Activated naive CD4-positive, alpha-beta T cell treated with anti-CD3 and anti-CD28 coated beads, Interleukin-2, amount 50 U/mL, for 24 hours (primary cell): ENCODE data around the gene JAK1.

Source experiments
- H3K27ac Mint-ChIP-seq: one replicate; pipeline ENCODE4 v1.8.0; 2021; ENCODE audit warnings: mild to moderate bottlenecking, mixed read lengths
- H3K27me3 Mint-ChIP-seq: one replicate; pipeline ENCODE4 v1.8.0; 2021; ENCODE audit warnings: mixed read lengths
- H3K36me3 Mint-ChIP-seq: one replicate; pipeline ENCODE4 v1.8.0; 2021; ENCODE audit warnings: mixed read lengths
- H3K4me1 Mint-ChIP-seq: one replicate; pipeline ENCODE4 v1.8.0; 2021; ENCODE audit warnings: mixed read lengths
- H3K4me3 Mint-ChIP-seq: one replicate; pipeline ENCODE4 v1.8.0; 2021; ENCODE audit warnings: mild to moderate bottlenecking, mixed read lengths
- H3K9me3 Mint-ChIP-seq: one replicate; pipeline ENCODE4 v1.8.0; 2021; ENCODE audit warnings: mixed read lengths

The JAK1 gene

DNA sequence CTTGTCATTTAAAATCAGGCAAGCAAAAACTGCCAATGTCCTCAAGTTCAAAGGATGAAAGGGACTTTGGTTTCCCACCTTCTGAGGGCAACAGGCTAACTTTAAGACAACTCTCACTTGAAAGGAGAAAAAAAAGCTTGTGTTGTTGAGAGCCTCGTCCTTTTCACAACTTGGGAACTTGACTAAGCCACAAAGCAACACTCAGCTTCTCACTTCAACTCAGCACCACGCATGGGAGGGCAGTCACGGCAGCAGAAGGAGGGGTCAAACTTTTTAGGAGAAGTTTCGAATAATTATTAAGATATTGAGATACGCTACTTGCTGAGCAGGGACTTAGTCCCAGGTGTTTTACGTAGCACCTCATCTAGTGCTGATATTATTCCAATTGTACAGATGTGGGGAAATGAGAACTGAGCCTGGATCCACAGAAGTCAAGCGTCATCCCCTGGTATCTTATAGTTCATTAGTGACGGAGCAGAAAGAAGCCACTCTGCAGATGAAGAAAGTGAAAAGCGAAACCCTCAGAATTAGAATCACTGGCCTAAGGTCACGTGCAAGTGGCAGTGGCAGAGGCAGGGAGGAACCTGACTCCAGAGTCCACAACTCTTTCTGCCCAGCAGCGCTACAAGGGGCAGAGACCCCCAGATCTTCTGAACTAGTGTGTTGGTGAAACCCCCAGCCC, 83.6 kb downstream of the JAK1 start:
- peaks cover 19% of the 10 kb centered on the region for H3K36me3 Mint-ChIP-seq
- H3K27ac Mint-ChIP-seq, result peak overlapping the region; percentile 65
- H3K4me3 Mint-ChIP-seq, result no peak overlapping the region
- no peaks in the 10 kb centered on the region for H3K9me3 Mint-ChIP-seq
- H3K27me3 Mint-ChIP-seq, result no peaks in the 10 kb centered on the region
- H3K4me1 Mint-ChIP-seq, result peaks cover 90% of the 10 kb centered on the region

DNA sequence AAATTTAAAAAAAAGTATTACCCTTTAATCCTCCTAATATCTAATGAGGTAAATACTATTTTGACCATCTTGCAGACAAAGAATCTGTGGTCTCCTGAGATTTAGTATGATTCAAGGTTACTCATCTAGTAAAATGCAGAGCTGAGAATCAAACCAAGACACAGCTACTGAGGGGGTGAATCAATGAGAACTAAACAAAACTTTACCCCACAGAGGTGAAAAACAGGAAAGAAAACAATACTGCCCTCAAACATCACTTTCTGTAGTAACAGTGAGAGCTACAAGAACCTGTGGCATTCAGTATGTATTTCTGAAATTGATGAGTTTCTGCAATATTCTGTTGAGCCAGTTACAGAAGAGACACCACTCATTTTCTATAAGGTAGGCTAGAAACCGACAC, 85.1 kb downstream of the JAK1 start:
- Mint-ChIP-seq H3K36me3 (peaks cover 19% of the 10 kb centered on the region), H3K4me1 (peaks cover 90% of the 10 kb centered on the region), H3K9me3 (no peaks in the 10 kb centered on the region), H3K4me3 (no peak overlapping the region), H3K27ac (no peak overlapping the region), H3K27me3 (no peaks in the 10 kb centered on the region)

DNA sequence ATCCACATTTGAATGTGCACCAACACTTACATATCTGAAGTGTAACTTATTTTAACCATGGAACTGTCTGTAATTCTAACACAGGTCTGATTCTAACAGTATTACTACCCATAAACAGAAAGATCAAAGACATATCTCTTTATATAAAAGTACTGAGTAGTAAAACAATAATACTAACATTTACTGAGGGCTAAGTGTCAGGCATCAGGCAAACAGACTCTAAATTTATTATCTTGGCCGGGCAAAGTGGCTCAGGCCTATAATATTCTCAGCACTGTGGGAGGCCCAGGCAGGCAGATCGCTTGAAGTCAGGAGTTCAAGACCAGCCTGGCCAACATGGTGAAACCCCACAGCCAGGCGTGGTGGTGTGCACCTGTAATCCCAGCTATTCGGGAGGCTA, 85.9 kb downstream of the JAK1 start:
- H3K36me3 Mint-ChIP-seq, result peaks cover 24% of the 10 kb centered on the region
- H3K4me3 Mint-ChIP-seq, result no peak overlapping the region
- no peaks in the 10 kb centered on the region for H3K9me3 Mint-ChIP-seq
- H3K27ac Mint-ChIP-seq, result peak overlapping the region; percentile 4
- H3K4me1 Mint-ChIP-seq, result peaks cover 91% of the 10 kb centered on the region
- H3K27me3 Mint-ChIP-seq, result no peaks in the 10 kb centered on the region

DNA sequence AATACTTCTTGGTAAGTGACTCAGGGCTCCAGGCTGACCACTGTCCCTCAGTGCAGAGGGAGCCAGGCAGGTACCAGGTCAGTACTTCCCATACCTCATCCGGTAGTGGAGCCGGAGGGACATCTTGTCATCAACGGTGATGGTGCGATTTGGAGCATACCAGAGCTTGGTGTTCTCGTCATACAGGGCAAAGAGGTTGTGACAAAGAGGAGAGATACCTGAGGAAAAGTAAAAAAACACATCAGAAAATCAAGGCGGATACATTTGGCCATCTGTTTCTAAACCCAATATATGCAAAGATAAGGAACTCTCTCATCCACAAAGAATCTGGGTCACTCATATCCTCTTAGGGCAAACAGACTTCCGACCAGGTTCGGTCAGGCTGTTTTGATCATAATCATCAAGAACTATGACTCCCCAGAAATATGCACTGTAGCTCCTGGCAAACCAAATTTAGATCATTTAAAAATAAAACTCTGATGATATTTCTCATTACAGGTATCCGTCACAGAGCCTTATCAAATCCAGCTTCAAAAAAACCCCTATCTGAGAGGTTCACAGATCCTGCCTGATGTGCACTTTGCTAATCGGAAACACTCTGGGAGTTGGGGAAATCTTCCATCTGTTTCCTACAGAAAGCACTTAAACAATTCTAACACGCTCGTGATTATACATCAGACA, 87.3 kb downstream of the JAK1 start:
- H3K9me3 Mint-ChIP-seq, result no peaks in the 10 kb centered on the region
- H3K36me3 Mint-ChIP-seq, result peaks cover 24% of the 10 kb centered on the region
- peak overlapping the region; percentile 59 for H3K27ac Mint-ChIP-seq
- H3K4me1 Mint-ChIP-seq, result peaks cover 89% of the 10 kb centered on the region
- H3K27me3 Mint-ChIP-seq, result no peaks in the 10 kb centered on the region
- no peak overlapping the region for H3K4me3 Mint-ChIP-seq

DNA sequence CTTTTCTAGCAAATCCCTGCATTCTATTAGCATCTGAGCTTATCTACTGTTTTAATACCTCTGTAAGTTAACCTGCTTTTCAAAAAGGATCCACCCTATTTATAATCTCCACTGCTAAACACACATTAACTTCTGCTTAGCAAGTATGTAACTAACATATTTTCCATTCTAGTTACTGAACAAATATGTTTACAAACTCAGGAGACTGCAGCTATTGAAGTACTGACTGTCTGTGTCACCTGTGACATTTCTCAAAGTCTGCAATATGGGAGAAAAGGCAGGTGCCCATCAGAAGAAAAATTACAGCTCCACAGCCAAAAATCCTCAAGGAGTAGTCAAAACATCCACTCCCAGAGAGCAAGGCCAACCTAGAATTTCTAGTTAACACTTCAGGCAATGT, 88.3 kb downstream of the JAK1 start:
- H3K36me3 Mint-ChIP-seq, result peaks cover 25% of the 10 kb centered on the region

DNA sequence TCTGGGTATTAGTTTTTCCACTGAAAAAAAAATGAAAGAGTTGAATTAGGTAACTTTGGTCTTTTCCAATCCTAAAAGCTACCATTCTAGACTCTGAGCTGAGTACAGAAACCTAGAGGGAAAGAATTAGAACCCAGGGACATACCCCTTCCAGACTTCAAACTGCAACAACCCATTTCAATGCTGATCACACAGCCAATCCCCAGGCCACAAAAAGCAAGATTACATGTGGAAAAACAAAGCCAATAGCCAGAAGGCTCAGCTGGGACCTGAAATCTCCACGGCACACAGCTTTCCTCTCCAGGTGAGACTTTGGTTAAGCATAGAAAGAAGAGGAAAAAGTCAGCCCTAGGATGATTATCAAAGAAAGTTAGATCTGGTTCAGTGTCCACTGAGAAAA, 88.8 kb downstream of the JAK1 start:
- Mint-ChIP-seq H3K27ac (peak overlapping the region; percentile 76), H3K4me1 (peaks cover 81% of the 10 kb centered on the region), H3K27me3 (no peaks in the 10 kb centered on the region), H3K4me3 (peak overlapping the region; percentile 55), H3K9me3 (no peaks in the 10 kb centered on the region), H3K36me3 (peaks cover 27% of the 10 kb centered on the region)

More for the DNA sequence above, 88.3 kb downstream of the JAK1 start:
- Mint-ChIP-seq H3K27me3 (no peaks in the 10 kb centered on the region), H3K4me3 (no peak overlapping the region), H3K4me1 (peaks cover 86% of the 10 kb centered on the region), H3K9me3 (no peaks in the 10 kb centered on the region), H3K27ac (peak overlapping the region; percentile 37)

DNA sequence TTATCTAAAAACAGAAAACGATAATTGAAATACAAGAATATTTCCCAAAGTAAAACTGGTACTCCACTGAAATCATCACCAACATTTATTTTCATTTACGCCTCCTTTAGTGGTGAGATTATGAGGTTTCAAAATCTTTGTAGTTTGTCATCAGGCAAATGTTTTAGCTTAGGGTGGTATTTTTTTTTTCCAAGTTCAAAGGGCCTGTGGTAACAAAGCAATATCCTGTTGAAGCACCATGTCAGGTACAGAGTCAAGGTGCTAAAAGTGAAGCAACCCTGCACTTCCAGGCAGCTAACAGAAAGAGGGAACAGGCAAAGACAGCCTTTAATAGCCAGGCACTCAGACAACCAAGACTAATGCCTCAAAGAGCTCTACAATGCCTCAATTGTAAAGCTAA, 89.2 kb downstream of the JAK1 start:
- Mint-ChIP-seq H3K9me3 (no peaks in the 10 kb centered on the region), H3K4me1 (peaks cover 81% of the 10 kb centered on the region), H3K36me3 (peaks cover 29% of the 10 kb centered on the region), H3K27ac (peak overlapping the region; percentile 76), H3K27me3 (no peaks in the 10 kb centered on the region), H3K4me3 (peak overlapping the region; percentile 55)

DNA sequence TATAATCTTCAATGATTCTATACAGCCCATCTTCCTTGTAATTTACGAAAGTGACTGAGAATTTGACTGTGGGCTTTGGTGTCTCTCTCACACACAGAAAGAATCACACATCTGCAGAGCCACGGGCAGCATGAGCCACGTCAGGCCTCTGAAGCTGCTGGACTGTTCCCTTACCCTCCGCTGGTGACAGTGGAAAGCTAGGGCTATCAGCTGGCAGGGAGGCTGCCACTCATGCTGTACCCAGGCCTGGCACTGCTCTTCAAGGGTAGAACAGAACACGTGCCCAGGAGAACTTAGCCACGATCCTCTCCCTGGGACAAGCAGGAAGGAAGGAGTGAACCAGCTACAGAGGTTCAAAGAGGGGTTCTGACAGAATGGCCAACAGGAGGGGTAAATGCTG, 90.7 kb downstream of the JAK1 start:
- Mint-ChIP-seq H3K4me3 (peak overlapping the region; percentile 28), H3K4me1 (peaks cover 78% of the 10 kb centered on the region), H3K36me3 (peaks cover 37% of the 10 kb centered on the region), H3K27ac (peak overlapping the region; percentile 65), H3K9me3 (no peaks in the 10 kb centered on the region), H3K27me3 (no peaks in the 10 kb centered on the region)

DNA sequence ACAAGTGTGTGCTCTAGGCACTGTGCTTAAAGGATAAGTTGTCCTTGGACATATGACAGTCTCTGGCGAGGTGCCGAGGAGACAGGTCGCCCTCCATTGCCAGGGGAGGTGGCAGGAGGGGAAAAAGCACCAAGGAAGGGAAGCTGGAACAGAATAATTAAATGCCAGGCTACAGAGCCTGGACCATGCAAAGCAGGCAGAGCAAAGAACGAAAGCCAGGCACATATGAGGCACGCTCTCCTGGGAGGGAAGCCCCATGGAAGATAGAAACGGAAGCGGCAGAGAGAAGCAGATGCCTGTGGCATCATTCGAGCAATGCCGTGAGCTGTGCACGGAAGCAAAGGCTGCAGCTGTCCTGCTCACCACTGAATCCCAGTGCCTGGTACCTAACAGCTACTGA, 91.2 kb downstream of the JAK1 start:
- no peak overlapping the region for H3K4me3 Mint-ChIP-seq
- H3K27me3 Mint-ChIP-seq, result no peaks in the 10 kb centered on the region
- peaks cover 34% of the 10 kb centered on the region for H3K36me3 Mint-ChIP-seq
- H3K9me3 Mint-ChIP-seq, result no peaks in the 10 kb centered on the region
- peaks cover 73% of the 10 kb centered on the region for H3K4me1 Mint-ChIP-seq
- H3K27ac Mint-ChIP-seq, result peak overlapping the region; percentile 68

DNA sequence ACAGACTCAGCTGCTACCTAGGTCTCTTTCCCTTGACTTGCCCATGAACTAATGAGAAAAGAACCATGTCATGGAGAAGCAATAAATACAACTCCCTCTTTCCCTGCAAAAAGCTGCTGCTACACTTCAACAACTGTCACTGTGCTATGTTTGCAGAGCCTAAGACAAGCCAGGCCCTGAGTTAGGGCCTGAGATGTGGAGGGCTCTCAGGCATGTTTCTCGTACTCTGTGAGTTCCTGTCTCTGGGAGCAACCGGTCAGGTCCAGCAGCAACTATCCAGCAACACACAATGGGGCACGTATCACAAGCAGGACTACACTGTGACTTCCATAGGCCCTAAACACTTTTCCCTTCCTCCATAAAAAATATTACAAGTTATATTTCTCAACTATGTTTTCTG, 91.7 kb downstream of the JAK1 start:
- H3K4me1 Mint-ChIP-seq, result peaks cover 70% of the 10 kb centered on the region
- H3K27me3 Mint-ChIP-seq, result no peaks in the 10 kb centered on the region
- H3K9me3 Mint-ChIP-seq, result no peaks in the 10 kb centered on the region
- H3K27ac Mint-ChIP-seq, result no peak overlapping the region
- H3K4me3 Mint-ChIP-seq, result no peak overlapping the region
- peaks cover 34% of the 10 kb centered on the region for H3K36me3 Mint-ChIP-seq

DNA sequence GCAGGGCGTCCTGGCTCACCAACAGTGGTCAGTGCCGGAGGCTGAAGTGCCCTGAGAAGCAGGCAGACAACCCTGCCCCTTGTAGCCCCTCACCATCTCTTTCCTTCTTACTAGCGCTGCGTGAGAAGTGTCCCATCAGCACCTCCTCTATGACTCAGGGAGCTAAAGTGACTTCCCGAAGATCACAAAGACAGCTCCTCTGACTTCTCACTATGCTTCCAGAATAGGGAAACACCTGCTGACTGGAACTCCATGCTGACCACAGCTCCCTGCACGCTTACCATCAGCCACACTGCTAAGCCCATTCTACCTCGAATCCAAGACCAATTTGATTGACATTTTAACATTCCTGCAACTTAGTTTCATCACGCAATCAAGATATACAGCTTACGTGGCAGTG, 92.8 kb downstream of the JAK1 start:
- peaks cover 59% of the 10 kb centered on the region for H3K4me1 Mint-ChIP-seq
- no peak overlapping the region for H3K27ac Mint-ChIP-seq
- H3K4me3 Mint-ChIP-seq, result no peak overlapping the region
- H3K36me3 Mint-ChIP-seq, result peaks cover 37% of the 10 kb centered on the region
- no peaks in the 10 kb centered on the region for H3K27me3 Mint-ChIP-seq
- no peaks in the 10 kb centered on the region for H3K9me3 Mint-ChIP-seq

DNA sequence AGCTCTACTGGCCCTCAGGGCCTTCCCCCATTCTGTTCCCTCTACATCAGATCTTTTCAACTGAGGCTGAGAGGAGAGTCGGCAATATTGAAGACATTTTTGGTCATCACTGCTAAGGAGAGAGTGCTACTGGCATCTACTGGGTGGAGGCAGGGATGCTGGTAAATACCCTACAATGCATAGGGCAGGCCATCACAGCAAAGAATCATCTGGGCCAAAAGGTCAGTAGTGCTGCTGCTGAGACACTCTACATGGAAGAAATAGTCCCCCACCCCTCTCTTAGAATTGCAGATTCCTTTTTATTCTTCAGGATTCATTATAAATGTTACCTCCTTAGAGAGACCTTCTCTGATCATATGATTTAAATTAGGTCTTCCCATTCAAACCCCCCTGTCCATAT, 94.3 kb downstream of the JAK1 start:
- H3K36me3 Mint-ChIP-seq, result peaks cover 37% of the 10 kb centered on the region

DNA sequence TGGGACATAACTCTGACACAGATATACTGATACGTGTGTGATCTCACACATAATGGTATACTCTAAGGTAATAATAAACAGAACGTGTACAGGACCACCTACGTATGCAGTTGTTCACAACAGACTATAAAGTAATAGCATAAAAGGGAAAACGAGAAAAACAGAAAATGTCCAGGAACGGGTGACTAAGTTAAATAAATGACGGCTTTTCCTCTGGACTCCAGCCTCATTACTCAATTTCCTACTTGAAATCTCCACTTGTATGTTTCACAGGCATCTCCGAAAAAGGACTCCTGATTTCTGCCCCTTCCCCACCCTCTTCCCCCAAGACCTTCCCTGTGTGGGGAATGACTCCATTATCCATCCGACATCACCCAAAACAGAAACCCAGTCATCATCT, 95.1 kb downstream of the JAK1 start:
- Mint-ChIP-seq H3K9me3 (no peaks in the 10 kb centered on the region), H3K4me3 (no peak overlapping the region), H3K4me1 (peaks cover 40% of the 10 kb centered on the region), H3K36me3 (peaks cover 41% of the 10 kb centered on the region), H3K27me3 (no peaks in the 10 kb centered on the region), H3K27ac (no peak overlapping the region)

More for the DNA sequence above, 94.3 kb downstream of the JAK1 start:
- Mint-ChIP-seq H3K4me1 (peaks cover 48% of the 10 kb centered on the region), H3K27ac (no peak overlapping the region), H3K4me3 (no peak overlapping the region), H3K27me3 (no peaks in the 10 kb centered on the region), H3K9me3 (no peaks in the 10 kb centered on the region)

DNA sequence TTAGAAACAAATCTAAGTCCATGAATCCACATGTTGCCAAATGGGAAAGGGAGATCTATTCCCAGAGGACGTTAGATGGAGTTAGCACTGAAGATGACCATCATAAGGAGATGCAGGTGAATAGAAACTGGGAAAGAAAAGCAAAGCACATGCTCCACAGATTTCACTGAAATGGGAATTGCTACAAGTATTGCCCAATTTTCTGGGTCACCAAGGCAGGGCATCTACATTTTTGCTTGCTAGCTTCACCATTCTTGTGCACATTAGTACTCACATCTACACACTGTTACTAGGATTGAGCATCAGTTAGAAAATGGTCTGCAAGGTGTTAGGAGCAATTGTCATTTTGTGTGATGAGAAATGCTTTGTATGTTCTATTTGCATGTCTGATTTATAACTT, 99.1 kb downstream of the JAK1 start:
- H3K27me3 Mint-ChIP-seq, result no peaks in the 10 kb centered on the region
- H3K9me3 Mint-ChIP-seq, result no peaks in the 10 kb centered on the region
- H3K36me3 Mint-ChIP-seq, result peaks cover 31% of the 10 kb centered on the region
- H3K27ac Mint-ChIP-seq, result no peak overlapping the region
- H3K4me3 Mint-ChIP-seq, result no peak overlapping the region
- peaks cover 34% of the 10 kb centered on the region for H3K4me1 Mint-ChIP-seq

DNA sequence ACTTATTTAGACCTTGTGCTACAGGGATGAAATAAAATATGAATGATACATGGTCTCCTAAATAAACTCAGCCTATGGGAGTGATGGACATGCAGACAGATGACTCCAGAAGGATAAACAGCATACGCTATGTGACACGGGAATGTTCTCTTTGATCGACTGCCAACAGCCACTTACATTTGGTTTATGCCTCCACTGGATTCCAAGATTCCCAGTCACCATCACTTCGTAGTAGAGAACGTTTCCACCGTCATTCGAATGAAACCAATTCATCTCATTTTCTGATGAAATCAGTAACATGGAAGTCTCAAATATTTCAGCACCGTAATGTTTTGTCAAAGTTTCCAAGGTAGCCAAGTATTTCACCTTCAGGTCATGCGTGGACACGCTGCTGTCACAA, 99.7 kb downstream of the JAK1 start:
- Mint-ChIP-seq H3K27ac (no peak overlapping the region), H3K36me3 (peaks cover 25% of the 10 kb centered on the region), H3K4me1 (peaks cover 35% of the 10 kb centered on the region), H3K27me3 (no peaks in the 10 kb centered on the region), H3K9me3 (no peaks in the 10 kb centered on the region), H3K4me3 (no peak overlapping the region)

DNA sequence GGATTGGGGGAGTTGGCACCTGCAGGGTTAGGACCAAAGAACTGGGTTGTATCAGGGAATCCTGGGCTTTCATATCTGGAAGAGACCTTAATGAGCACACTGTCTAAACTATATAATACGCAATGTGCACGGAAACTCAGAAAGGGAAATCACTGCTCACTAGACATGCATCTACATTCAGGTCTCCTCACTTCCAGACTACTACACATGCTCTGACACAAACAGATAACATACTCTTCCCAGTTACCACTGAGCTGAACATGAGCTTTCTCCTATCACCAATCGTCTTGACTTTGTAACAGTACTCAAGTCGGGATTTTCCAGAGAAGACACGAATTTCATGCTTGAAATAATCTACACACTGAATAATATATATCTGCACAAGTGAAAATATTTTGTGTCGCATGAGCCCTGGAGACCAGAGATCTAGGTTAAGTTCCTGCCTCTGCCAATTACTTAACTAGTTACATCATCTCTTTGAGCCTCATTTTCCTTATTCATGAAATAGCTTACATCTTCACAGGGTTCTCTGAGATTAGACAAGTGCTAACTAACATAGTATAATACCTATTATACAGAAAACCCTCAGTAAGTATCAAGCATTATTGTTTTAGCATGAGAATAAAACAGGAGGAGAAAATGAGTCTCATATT, 101.1 kb downstream of the JAK1 start:
- Mint-ChIP-seq H3K9me3 (no peaks in the 10 kb centered on the region), H3K4me1 (peaks cover 40% of the 10 kb centered on the region), H3K36me3 (peaks cover 23% of the 10 kb centered on the region), H3K27me3 (no peaks in the 10 kb centered on the region), H3K4me3 (peak overlapping the region; percentile 16), H3K27ac (peak overlapping the region; percentile 82)
